HEK293T (cell line): ENCODE measurements around the gene PHF20.

Experiments used
- ARNT ChIP-seq: fragments of 450-650 bp; IDR thresholded peaks from 2 replicates; pipeline ENCODE4 v1.6.1; 2017; ENCODE audit warnings: mild to moderate bottlenecking
- ELF4 ChIP-seq: fragments of 450-650 bp; IDR thresholded peaks from 2 replicates; pipeline ENCODE4 v1.6.1; 2017; ENCODE audit warnings: antibody characterized with exemption
- FOXA1 ChIP-seq: fragments of 450-650 bp; IDR thresholded peaks from 2 replicates; pipeline ENCODE4 v1.6.1; 2016; ENCODE audit warnings: mild to moderate bottlenecking
- FOXK2 ChIP-seq: fragments of 450-650 bp; IDR thresholded peaks from 2 replicates; pipeline ENCODE4 v1.6.1; 2016; ENCODE audit warnings: mild to moderate bottlenecking
- FOXM1 ChIP-seq: fragments of 450-650 bp; IDR thresholded peaks from 2 replicates; pipeline ENCODE4 v1.6.1; 2017; ENCODE audit warnings: mild to moderate bottlenecking, borderline replicate concordance
- HDGF ChIP-seq: fragments of 450-650 bp; IDR thresholded peaks from 2 replicates; pipeline ENCODE4 v1.6.1; 2017; ENCODE audit warnings: antibody characterized with exemption, borderline replicate concordance
- LEF1 ChIP-seq: fragments of 450-650 bp; IDR thresholded peaks from 2 replicates; pipeline ENCODE4 v1.6.1; 2017; ENCODE audit warnings: mild to moderate bottlenecking, borderline replicate concordance
- NFRKB ChIP-seq: fragments of 450-650 bp; IDR thresholded peaks from 2 replicates; pipeline ENCODE4 v1.6.1; 2016; ENCODE audit warnings: mild to moderate bottlenecking, moderate library complexity
- SP1 ChIP-seq: fragments of 450-650 bp; IDR thresholded peaks from 2 replicates; pipeline ENCODE4 v1.6.1; 2017

DNA sequence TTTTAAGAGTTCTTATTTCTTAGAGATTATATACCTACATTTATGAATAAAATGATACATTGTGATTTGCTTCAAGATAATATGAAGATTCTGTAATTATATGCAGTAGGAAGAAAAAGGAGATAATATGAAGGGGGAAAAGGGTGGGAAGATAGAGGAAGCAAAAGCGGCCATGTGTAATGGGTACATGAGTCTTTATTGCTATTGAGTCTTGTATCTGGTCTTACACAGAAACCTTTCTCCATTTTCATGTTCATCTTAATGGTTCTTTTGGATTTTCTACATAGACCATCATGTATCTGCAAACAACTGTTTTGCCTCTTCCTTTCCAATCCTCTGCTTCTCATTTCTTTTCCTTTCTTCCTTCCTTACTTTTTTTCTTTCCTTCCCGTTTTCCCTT is 36.1 kb downstream of the PHF20 start:
- no peak for TF ChIP-seq ARNT
- no peak for TF ChIP-seq FOXM1
- no peak for TF ChIP-seq LEF1
- no peak for TF ChIP-seq SP1
- TF ChIP-seq ELF4: no peak
- TF ChIP-seq HDGF: no peak
- TF ChIP-seq NFRKB: no peak
- TF ChIP-seq FOXK2: no peak
- no peak for TF ChIP-seq FOXA1
